Right lobe of liver (tissue), 6 donors: Measurements from ENCODE around the gene DNAJC13. TPM values are rescaled to one million over a fixed set of nuclear protein-coding genes. Genes with fewer than 3 reads are reported as not detected.

ENCODE experiments used
- ATAC-seq, 4 donors: fragments of 200-7000 bp; cut with Tn5 transposase; one replicate each; pipeline ENCODE4 v1.9.1; 2020; ENCODE audit warnings: mild to moderate bottlenecking in 4 of 4, moderate library complexity in 4 of 4
- DNase-seq, 3 donors: peaks; one replicate each; pipeline ENCODE4 v3.0.0-alpha.2; 2020
- H3K27ac ChIP-seq, 3 donors: fragments of 200-600 bp; one replicate each; pipeline ENCODE4 v1.8.0; 2022
- H3K27me3 ChIP-seq, 2 donors: fragments of 200-600 bp; one replicate each; pipeline ENCODE4 v1.8.0; 2022
- H3K36me3 ChIP-seq, 4 donors: fragments of 200-600 bp; sonication (generic) in 1 of 4; one replicate each; pipeline versions ENCODE4 v1.5.1 to v1.8.0; 2017 to 2022; ENCODE audit warnings: control low read depth in 1 of 4
- H3K4me1 ChIP-seq, 4 donors: fragments of 200-600 bp; sonication (generic) in 1 of 4; one replicate each; pipeline versions ENCODE4 v1.5.1 to v1.8.0; 2017 to 2022; ENCODE audit warnings: control low read depth in 1 of 4
- H3K4me3 ChIP-seq, 3 donors: fragments of 200-600 bp; one replicate each; pipeline ENCODE4 v1.8.0; 2022
- H3K9me3 ChIP-seq, 4 donors: fragments of 200-600 bp; sonication (generic) in 1 of 4; one replicate each; pipeline versions ENCODE4 v1.5.1 to v1.8.0; 2017 to 2022; ENCODE audit warnings: control low read depth in 1 of 4
- CTCF ChIP-seq, 4 donors: fragments of 200-600 bp in 3 of 4; fragments of 450-650 bp in 1 of 4; IDR thresholded peaks; one replicate each; pipeline versions ENCODE4 v1.5.1 to v1.8.0; 2016 to 2022; ENCODE audit warnings: antibody characterized with exemption in 4 of 4, mild to moderate bottlenecking in 2 of 4
- POLR2A ChIP-seq: fragments of 450-650 bp; IDR thresholded peaks from one replicate; pipeline ENCODE4 v1.6.1; 2017; ENCODE audit warnings: antibody characterized with exemption, mild to moderate bottlenecking
- WGBS: methylation state at CpG from one replicate; pipeline ENCODE4 v1.1.6; 2018; ENCODE audit warnings: low coverage, low lambda C conversion rate; ENCODE audit not compliant: insufficient coverage; ENCODE audit errors: missing lambda C conversion rate; 5-methylcytosine and 5-hydroxymethylcytosine counted together
- intact Hi-C, 2 donors: fragments of 100-400 bp; cut with DNase I; formaldehyde crosslinking; loops; one replicate each; pipeline versions ENCODE4 v1.11.2 to v1.14.1; 2022
- total RNA-seq, 6 experiments: library from RNA; depleted of rRNA in 2 of 6; stranded (reverse); fragments of >200 nt in 2 of 6; fragmentation: NEBNext Ultra II Directional in 3 of 6; extraction: Animal tissue kit (Norgen Biotek cat#: 25700) in 3 of 6; gene quantifications; one replicate each; pipeline versions ENCODE4 v1.1.0 to v1.2.4, GENCODE V29; 2016 to 2023
- donor health status: DM: no; HTN: yes; CAD: no.
- donor health status: DM: no; HTN: no; CAD: no.
- donor health status: DM: no; HTN: no; CAD: no.
- donor health status: DM: no; HTN: yes; CAD: no.
- donor health status: DM: no; HTN: yes; CAD: no.

DNAJC13 gene
- total RNA-seq, 6 experiments from 2014 or later: 12.6 to 19.4 (median 18.3) TPM

GRCh38 chr3:132513057-132513456, 95.8 kb downstream of the DNAJC13 start:
- Histone ChIP-seq H3K4me3 (no peak overlapping the region), H3K27ac (no peak overlapping the region), H3K4me1 (no peaks in the 10 kb centered on the region), H3K27me3 (no peaks in the 10 kb centered on the region), H3K9me3 (no peaks in the 10 kb centered on the region), H3K36me3 (peaks cover 0 to 58% (median 0%) of the 10 kb centered on the region in 4 donors)
- WGBS: 92% methylated on average over 5 of the region's 5 CpGs
- intact Hi-C loops: no loop called here
- ATAC-seq (no peak), DNase-seq (no peak)
- TF ChIP-seq POLR2A: no peak
- no peak for TF ChIP-seq CTCF (IDR thresholded peaks at IDR 0.05)

GRCh38 chr3:132517311-132517710, 100.0 kb downstream of the DNAJC13 start:
- Histone ChIP-seq H3K27ac (no peak overlapping the region), H3K9me3 (no peaks in the 10 kb centered on the region), H3K4me3 (no peak overlapping the region), H3K36me3 (peaks cover 0 to 51% (median 0%) of the 10 kb centered on the region in 4 donors), H3K4me1 (no peaks in the 10 kb centered on the region), H3K27me3 (no peaks in the 10 kb centered on the region)
- WGBS: 92% methylated on average over 2 of the region's 2 CpGs
- TF ChIP-seq POLR2A: no peak
- TF ChIP-seq CTCF (IDR thresholded peaks at IDR 0.05): no peak
- ATAC-seq (no peak), DNase-seq (no peak)
- intact Hi-C loops: no loop called here

GRCh38 chr3:132519914-132520313, 102.6 kb downstream of the DNAJC13 start:
- Histone ChIP-seq H3K36me3 (peaks cover 0 to 45% (median 1%) of the 10 kb centered on the region in 4 donors), H3K27ac (no peak overlapping the region), H3K9me3 (no peaks in the 10 kb centered on the region), H3K27me3 (no peaks in the 10 kb centered on the region), H3K4me3 (no peak overlapping the region), H3K4me1 (no peaks in the 10 kb centered on the region)
- ATAC-seq (no peak), DNase-seq (no peak)
- TF ChIP-seq CTCF (IDR thresholded peaks at IDR 0.05) (no peak), POLR2A (no peak)
- WGBS: 86% methylated on average over 4 of the region's 5 CpGs
- intact Hi-C loops: no loop called here

GRCh38 chr3:132521901-132522300, 104.6 kb downstream of the DNAJC13 start:
- TF ChIP-seq POLR2A (no peak), CTCF (IDR thresholded peaks at IDR 0.05) (no peak)
- H3K27me3 ChIP-seq: no peaks in the 10 kb centered on the region
- 80% methylated on average over 5 of the region's 5 CpGs for WGBS
- peaks cover 0 to 45% (median 8%) of the 10 kb centered on the region in 4 donors for H3K36me3 ChIP-seq
- ATAC-seq (no peak), DNase-seq (no peak)
- H3K4me1 ChIP-seq: no peaks in the 10 kb centered on the region
- no peak overlapping the region for H3K4me3 ChIP-seq
- intact Hi-C loops: no loop called here
- H3K9me3 ChIP-seq: no peaks in the 10 kb centered on the region
- H3K27ac ChIP-seq: no peak overlapping the region

- WGBS: 62% methylated on average over 3 of the region's 3 CpGs
- peaks cover 0 to 41% (median 12%) of the 10 kb centered on the region in 4 donors for H3K36me3 ChIP-seq
These were observed 105.1 kb downstream of the DNAJC13 start for GRCh38 chr3:132522353-132522752.

More at GRCh38 chr3:132522353-132522752, 105.1 kb downstream of the DNAJC13 start:
- H3K4me3 ChIP-seq: no peak overlapping the region
- H3K9me3 ChIP-seq: no peaks in the 10 kb centered on the region
- TF ChIP-seq POLR2A (no peak), CTCF (IDR thresholded peaks at IDR 0.05) (no peak)
- H3K4me1 ChIP-seq: no peaks in the 10 kb centered on the region
- no peaks in the 10 kb centered on the region for H3K27me3 ChIP-seq
- no peak overlapping the region for H3K27ac ChIP-seq
- ATAC-seq (no peak), DNase-seq (no peak)
- intact Hi-C loops: no loop called here
